Activated CD8-positive, alpha-beta memory T cell treated with anti-CD3 and anti-CD28 coated beads, Interleukin-2, amount 10 ng/mL, durations not matched to agents 7 days and 5 days (primary cell): ENCODE results near the gene RPTOR. TPM values are rescaled to one million over a fixed set of nuclear protein-coding genes. Genes with fewer than 3 reads are reported as not detected.

Experiments
- ATAC-seq: fragments of 150-1000 bp; cut with Tn5 transposase; one replicate; pipeline ENCODE4 v1.10.0; 2021; ENCODE audit warnings: moderate library complexity
- CTCF ChIA-PET: fragments of 350-600 bp; sonication (Branson Sonifier 250); formaldehyde crosslinking; loops from one replicate; lab custom pipeline; 2021; ENCODE audit warnings: antibody characterized with exemption; lab: Charles Lee
- DNase-seq: peaks from one replicate; pipeline ENCODE4 v3.0.0-alpha.2; 2020
- H3K27ac Mint-ChIP-seq: one replicate; pipeline ENCODE4 v1.8.0; 2021; ENCODE audit warnings: mild to moderate bottlenecking, mixed read lengths
- H3K27me3 Mint-ChIP-seq: one replicate; pipeline ENCODE4 v1.8.0; 2021; ENCODE audit warnings: mixed read lengths
- H3K36me3 Mint-ChIP-seq: one replicate; pipeline ENCODE4 v1.8.0; 2021; ENCODE audit warnings: mild to moderate bottlenecking, mixed read lengths
- H3K4me1 Mint-ChIP-seq: one replicate; pipeline ENCODE4 v1.8.0; 2021; ENCODE audit warnings: mixed read lengths
- H3K4me3 Mint-ChIP-seq: one replicate; pipeline ENCODE4 v1.8.0; 2021; ENCODE audit warnings: mild to moderate bottlenecking, moderate library complexity, mixed read lengths
- H3K9me3 Mint-ChIP-seq: one replicate; pipeline ENCODE4 v1.8.0; 2022; ENCODE audit warnings: low read depth, mixed read lengths
- total RNA-seq, 2 experiments: library from RNA; stranded (reverse); gene quantifications; one replicate each; pipeline ENCODE4 v1.2.3, GENCODE V29; 2021

Gene RPTOR
- total RNA-seq, 2 experiments from 2014 or later, result 60.4 to 87.0 TPM

GRCh38 chr17:80605326-80606066 is 60.9 kb downstream of the RPTOR start:
- Mint-ChIP-seq H3K4me1 (peaks cover 51% of the 10 kb centered on the region), H3K36me3 (peaks cover 8% of the 10 kb centered on the region), H3K4me3 (no peak overlapping the region), H3K27ac (peak overlapping the region; percentile 53), H3K9me3 (no peaks in the 10 kb centered on the region), H3K27me3 (no peaks in the 10 kb centered on the region)
- peak; percentile 65 for DNase-seq
- ATAC-seq, result peak; percentile 88
- CTCF ChIA-PET, result interaction anchor here (1.2 to 1.6 kb wide), 2 partner anchors 10 to 30 kb away, joined by 3 read pairs; no protein-coding TSS in a partner anchor

- peaks cover 52% of the 10 kb centered on the region for H3K4me1 Mint-ChIP-seq
Measured at GRCh38 chr17:80608326-80608725, 63.7 kb downstream of the RPTOR start.

DNA sequence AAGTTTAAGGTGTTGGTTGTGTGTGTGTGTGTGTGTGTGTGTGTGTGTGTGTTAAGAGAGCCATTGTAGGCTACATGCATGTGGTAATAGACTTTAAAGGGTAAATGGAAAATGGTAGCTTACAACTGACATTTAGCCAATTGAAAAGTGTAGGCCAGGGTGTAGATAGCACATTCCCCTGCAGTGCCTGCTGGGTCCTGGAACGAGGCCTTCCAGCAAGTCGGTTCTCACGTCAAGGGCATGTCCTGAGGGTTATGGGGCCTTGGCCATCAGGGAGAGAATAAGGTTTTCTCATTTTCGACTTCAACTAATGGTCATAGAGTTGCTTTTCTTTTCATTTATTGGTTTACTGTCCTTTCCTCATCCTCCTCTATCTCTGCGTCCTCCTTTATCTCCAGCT is 65.1 kb downstream of the RPTOR start:
- Mint-ChIP-seq H3K27me3 (no peaks in the 10 kb centered on the region), H3K36me3 (no peaks in the 10 kb centered on the region), H3K9me3 (no peaks in the 10 kb centered on the region), H3K27ac (no peak overlapping the region), H3K4me1 (peaks cover 50% of the 10 kb centered on the region), H3K4me3 (no peak overlapping the region)
- CTCF ChIA-PET, result interaction anchor here (0.8 to 1.4 kb wide), 4 partner anchors 13 to 289 kb away, joined by 3 to 6 read pairs (median 4); no protein-coding TSS in a partner anchor
- no peak for DNase-seq
- no peak for ATAC-seq

More at GRCh38 chr17:80608326-80608725, 63.7 kb downstream of the RPTOR start:
- no peaks in the 10 kb centered on the region for H3K36me3 Mint-ChIP-seq
- CTCF ChIA-PET, result no interaction called here
- H3K9me3 Mint-ChIP-seq, result no peaks in the 10 kb centered on the region
- H3K4me3 Mint-ChIP-seq, result no peak overlapping the region
- ATAC-seq, result no peak
- DNase-seq, result no peak
- no peak overlapping the region for H3K27ac Mint-ChIP-seq
- H3K27me3 Mint-ChIP-seq, result no peaks in the 10 kb centered on the region

DNA sequence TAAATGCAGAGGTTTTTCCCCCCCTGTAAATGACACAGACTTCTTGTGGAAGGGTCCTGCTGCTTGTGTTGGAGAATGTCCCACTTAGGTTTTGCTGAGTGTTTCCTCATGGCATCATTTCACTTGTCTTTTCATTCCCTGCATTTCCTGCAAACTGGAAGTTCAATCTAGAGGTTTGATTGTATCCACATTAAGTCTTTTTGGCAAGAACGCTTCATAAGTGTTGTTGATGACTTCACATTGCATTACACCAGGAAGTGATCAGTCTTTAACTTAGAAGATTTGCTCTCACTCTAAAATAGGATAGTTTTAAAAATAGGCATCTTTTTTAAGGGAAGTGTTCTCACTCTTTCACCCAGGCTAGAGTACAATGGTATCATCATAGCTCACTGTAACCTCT is 67.2 kb downstream of the RPTOR start:
- H3K27me3 Mint-ChIP-seq, result no peaks in the 10 kb centered on the region
- peaks cover 37% of the 10 kb centered on the region for H3K4me1 Mint-ChIP-seq
- H3K36me3 Mint-ChIP-seq, result no peaks in the 10 kb centered on the region
- CTCF ChIA-PET, result interaction anchor here (1.8 kb wide), 1 partner anchor 9 kb away, joined by 4 read pairs; no protein-coding TSS in a partner anchor
- no peak overlapping the region for H3K4me3 Mint-ChIP-seq
- no peaks in the 10 kb centered on the region for H3K9me3 Mint-ChIP-seq
- H3K27ac Mint-ChIP-seq, result no peak overlapping the region
- no peak for ATAC-seq
- DNase-seq, result no peak

GRCh38 chr17:80612997-80613731 is 68.5 kb downstream of the RPTOR start:
- DNase-seq (no peak), ATAC-seq (no peak)
- H3K27me3 Mint-ChIP-seq, result no peaks in the 10 kb centered on the region
- no peaks in the 10 kb centered on the region for H3K36me3 Mint-ChIP-seq
- no peak overlapping the region for H3K4me3 Mint-ChIP-seq
- H3K27ac Mint-ChIP-seq, result no peak overlapping the region
- H3K4me1 Mint-ChIP-seq, result peaks cover 37% of the 10 kb centered on the region
- H3K9me3 Mint-ChIP-seq, result no peaks in the 10 kb centered on the region
- CTCF ChIA-PET, result interaction anchor here (1.8 kb wide), 1 partner anchor 8 kb away, joined by 4 read pairs; no protein-coding TSS in a partner anchor

DNA sequence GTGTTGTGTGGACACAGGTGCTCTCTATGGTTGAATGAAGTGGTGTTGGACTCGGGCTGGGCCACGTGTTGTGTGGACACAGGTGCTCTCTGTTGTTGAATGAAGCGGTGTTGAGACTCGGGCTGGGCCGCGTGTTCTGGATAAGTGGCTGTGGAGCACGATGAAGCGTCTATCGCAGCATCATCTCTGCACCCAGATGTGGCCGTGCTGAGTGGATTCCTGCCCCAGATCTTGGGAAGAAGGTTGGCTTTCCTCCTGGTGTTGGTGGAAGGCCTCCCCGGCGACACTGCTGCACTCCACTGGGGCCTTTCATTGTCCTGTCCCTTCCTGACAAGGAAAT is 69.1 kb downstream of the RPTOR start:
- ATAC-seq, result no peak
- H3K4me3 Mint-ChIP-seq, result no peak overlapping the region
- H3K9me3 Mint-ChIP-seq, result no peaks in the 10 kb centered on the region
- H3K36me3 Mint-ChIP-seq, result no peaks in the 10 kb centered on the region
- DNase-seq, result no peak
- H3K27ac Mint-ChIP-seq, result no peak overlapping the region
- CTCF ChIA-PET, result no interaction called here
- no peaks in the 10 kb centered on the region for H3K27me3 Mint-ChIP-seq
- H3K4me1 Mint-ChIP-seq, result peaks cover 40% of the 10 kb centered on the region

DNA sequence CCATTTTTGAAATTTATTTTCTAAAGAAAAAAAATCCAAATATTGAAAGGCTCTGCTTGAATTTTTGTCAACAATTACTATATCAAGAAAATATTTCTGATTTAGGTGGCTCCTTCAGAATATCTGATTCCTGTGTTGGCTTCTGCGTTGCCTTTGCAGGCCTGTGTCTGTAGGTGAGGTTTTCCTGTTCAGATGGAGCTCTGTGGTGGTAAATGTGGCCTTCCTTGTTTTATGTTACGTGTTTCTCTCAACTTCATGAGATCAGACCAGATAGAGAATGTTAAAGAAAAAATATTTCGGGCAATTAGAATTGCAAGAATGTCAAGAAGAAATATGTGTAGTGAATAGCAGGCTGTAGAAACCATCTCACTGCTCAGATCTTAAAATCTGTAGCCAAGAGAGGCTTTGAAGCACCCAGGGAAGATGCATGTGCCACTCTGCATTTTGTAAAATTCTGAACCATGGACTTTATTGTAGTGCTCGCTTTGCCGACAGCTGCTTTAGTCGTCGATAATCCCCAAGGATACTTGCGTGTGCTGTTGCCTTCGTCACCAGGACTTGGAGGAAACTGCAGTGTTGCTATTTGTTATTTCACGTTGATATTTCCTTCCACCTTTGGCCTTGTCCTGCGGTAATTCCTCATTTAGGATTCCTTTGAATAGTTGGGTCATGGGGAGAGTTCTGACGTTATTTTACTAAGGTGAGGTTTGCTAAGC is 69.9 kb downstream of the RPTOR start:
- Mint-ChIP-seq H3K4me1 (peaks cover 34% of the 10 kb centered on the region), H3K36me3 (no peaks in the 10 kb centered on the region), H3K4me3 (no peak overlapping the region), H3K9me3 (no peaks in the 10 kb centered on the region), H3K27me3 (no peaks in the 10 kb centered on the region), H3K27ac (peak overlapping the region; percentile 11)
- DNase-seq (no peak), ATAC-seq (no peak)
- CTCF ChIA-PET, result no interaction called here

DNA sequence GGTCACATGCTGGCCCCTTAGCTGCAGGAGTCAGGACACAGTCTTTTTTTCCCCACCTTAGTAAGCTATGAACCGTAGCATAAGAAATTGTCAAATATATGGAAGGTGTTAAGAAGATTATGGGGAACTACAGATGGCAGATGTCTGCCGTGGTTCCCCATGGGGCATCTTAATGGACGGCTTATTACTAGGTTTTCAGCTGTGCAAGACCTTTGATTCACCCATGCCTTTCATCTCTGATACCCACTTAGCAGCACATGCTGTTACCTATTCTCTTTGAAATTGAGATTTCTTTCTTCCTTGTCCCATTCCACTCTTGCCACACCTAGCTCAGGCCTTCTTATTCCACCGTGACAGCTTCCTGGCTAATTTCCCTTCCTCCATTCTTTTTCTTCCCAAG is 70.7 kb downstream of the RPTOR start:
- no peaks in the 10 kb centered on the region for H3K36me3 Mint-ChIP-seq
- peaks cover 26% of the 10 kb centered on the region for H3K4me1 Mint-ChIP-seq
- H3K27me3 Mint-ChIP-seq, result no peaks in the 10 kb centered on the region
- no peak overlapping the region for H3K27ac Mint-ChIP-seq
- H3K4me3 Mint-ChIP-seq, result no peak overlapping the region
- ATAC-seq (no peak), DNase-seq (no peak)
- CTCF ChIA-PET, result interaction anchor here (1.4 kb wide), 1 partner anchor 11 kb away, joined by 3 read pairs; no protein-coding TSS in a partner anchor
- no peaks in the 10 kb centered on the region for H3K9me3 Mint-ChIP-seq

DNA sequence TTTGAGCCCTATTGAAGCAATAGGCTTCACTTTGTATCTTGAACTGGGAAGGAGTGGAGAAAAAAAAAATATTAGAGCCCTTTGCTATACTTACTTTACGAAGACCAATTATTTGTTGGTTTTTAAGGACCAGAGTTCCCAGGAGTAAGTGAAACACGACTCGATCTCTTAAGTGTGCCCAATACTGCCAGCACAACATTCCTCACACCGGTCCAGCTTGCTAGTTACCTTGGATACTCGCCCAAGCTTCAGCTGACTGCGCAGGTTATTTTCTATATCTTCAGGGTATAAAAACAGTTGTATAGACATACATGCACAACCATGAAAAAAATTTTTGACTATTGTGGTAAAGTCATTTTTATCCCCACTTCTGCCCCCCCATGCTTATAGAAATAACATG is 72.1 kb downstream of the RPTOR start:
- Mint-ChIP-seq H3K36me3 (no peaks in the 10 kb centered on the region), H3K27me3 (no peaks in the 10 kb centered on the region), H3K4me3 (no peak overlapping the region), H3K4me1 (peaks cover 32% of the 10 kb centered on the region), H3K9me3 (no peaks in the 10 kb centered on the region), H3K27ac (no peak overlapping the region)
- ATAC-seq (no peak), DNase-seq (no peak)
- CTCF ChIA-PET, result interaction anchor here (1.4 kb wide), 2 partner anchors 12 kb away, joined by 3 read pairs; no protein-coding TSS in a partner anchor

- H3K9me3 Mint-ChIP-seq, result no peaks in the 10 kb centered on the region
- no peaks in the 10 kb centered on the region for H3K36me3 Mint-ChIP-seq
- no peak overlapping the region for H3K27ac Mint-ChIP-seq
- DNase-seq, result no peak
- no peak overlapping the region for H3K4me3 Mint-ChIP-seq
- H3K27me3 Mint-ChIP-seq, result no peaks in the 10 kb centered on the region
- peaks cover 38% of the 10 kb centered on the region for H3K4me1 Mint-ChIP-seq
- CTCF ChIA-PET, result interaction anchor here (1.3 to 1.9 kb wide), 3 partner anchors 12 to 43 kb away, joined by 3 to 5 read pairs (median 4); no protein-coding TSS in a partner anchor
- no peak for ATAC-seq
Measured at GRCh38 chr17:80618304-80618703, 73.7 kb downstream of the RPTOR start.

DNA sequence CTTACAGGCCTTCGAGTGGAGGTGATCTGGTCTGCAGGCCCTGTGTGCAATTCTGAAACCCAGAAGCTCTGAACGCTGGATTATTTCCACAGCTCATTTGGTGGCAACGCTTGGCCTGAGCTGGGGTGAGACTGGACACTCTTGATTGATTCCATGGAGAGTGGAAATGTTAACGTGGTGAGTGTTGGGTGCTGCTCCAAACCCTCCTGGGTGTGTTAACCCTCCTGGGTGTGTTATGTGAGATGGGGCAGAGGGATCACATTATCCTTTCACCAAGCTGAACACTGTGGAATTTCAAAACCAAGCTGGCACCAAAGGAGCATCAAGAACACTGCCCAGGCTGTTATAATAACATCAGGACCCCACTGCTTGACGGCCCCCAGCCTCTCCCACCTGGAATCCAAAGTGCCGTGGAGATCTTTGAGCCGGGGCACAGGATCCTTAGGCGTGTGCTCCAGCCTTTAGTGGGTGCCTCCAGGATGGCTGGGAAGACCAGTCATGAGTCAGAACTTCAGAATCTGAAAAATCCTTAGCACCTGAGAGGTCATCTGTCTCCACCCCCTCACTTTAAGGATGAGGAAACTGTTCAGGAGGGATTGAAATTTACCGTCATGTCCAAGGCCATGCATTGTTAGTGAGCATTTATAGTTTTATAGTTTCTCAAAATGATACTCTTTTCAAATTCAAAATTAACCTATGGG is 75.0 kb downstream of the RPTOR start:
- H3K27ac Mint-ChIP-seq, result no peak overlapping the region
- H3K36me3 Mint-ChIP-seq, result no peaks in the 10 kb centered on the region
- CTCF ChIA-PET, result interaction anchor here (1.5 to 1.9 kb wide), 2 partner anchors 13 to 44 kb away, joined by 4 to 5 read pairs; no protein-coding TSS in a partner anchor
- no peaks in the 10 kb centered on the region for H3K27me3 Mint-ChIP-seq
- H3K4me3 Mint-ChIP-seq, result no peak overlapping the region
- peaks cover 30% of the 10 kb centered on the region for H3K4me1 Mint-ChIP-seq
- DNase-seq (no peak), ATAC-seq (no peak)
- no peaks in the 10 kb centered on the region for H3K9me3 Mint-ChIP-seq

- no peaks in the 10 kb centered on the region for H3K27me3 Mint-ChIP-seq
- DNase-seq (no peak), ATAC-seq (no peak)
- CTCF ChIA-PET, result interaction anchor here (0.7 to 1.7 kb wide), 6 partner anchors 10 to 162 kb away, joined by 3 to 6 read pairs (median 4); no protein-coding TSS in a partner anchor
- H3K36me3 Mint-ChIP-seq, result peaks cover 5% of the 10 kb centered on the region
- H3K9me3 Mint-ChIP-seq, result no peaks in the 10 kb centered on the region
- no peak overlapping the region for H3K27ac Mint-ChIP-seq
- H3K4me1 Mint-ChIP-seq, result peaks cover 26% of the 10 kb centered on the region
- no peak overlapping the region for H3K4me3 Mint-ChIP-seq
Measured at GRCh38 chr17:80621335-80621996, 76.8 kb downstream of the RPTOR start.
